ENCODE measurements around the gene ARHGEF12. TPM values are rescaled to one million over a fixed set of nuclear protein-coding genes. Genes with fewer than 3 reads are reported as not detected.

ARHGEF12 gene
- total and polyA plus RNA-seq, 4 donors, result 19.0 to 243 (median 55.6) TPM

- ATAC-seq (ENCODE audit: insufficient read depth, low FRiP score) (peak; percentile 53), DNase-seq (peak; percentile 68 to 86 (median 81))
- WGBS, 2 donors, result 37 to 54% methylated on average over 8 of the region's 8 CpGs
- Histone ChIP-seq H3K27ac (ENCODE audit: low read depth in 1 of 2, low read length in 1 of 2) (peak overlapping the region in 1 of 2 donors; percentile 57), H3K9ac (ENCODE audit: insufficient read depth in 1 of 2, low read length in 2 of 2) (no peak overlapping the region), H3K36me3 (ENCODE audit: control insufficient read depth in 4 of 4, insufficient read depth in 4 of 4, low read length in 4 of 4) (no peaks in the 10 kb centered on the region), H3K27me3 (ENCODE audit: control insufficient read depth in 3 of 3, insufficient read depth in 3 of 3, low read length in 2 of 3) (no peaks in the 10 kb centered on the region), H3K4me3 (no peak overlapping the region), H3K4me1 (ENCODE audit: control insufficient read depth in 5 of 5, insufficient read depth in 5 of 5, low read length in 5 of 5) (peaks cover 0 to 20% (median 6%) of the 10 kb centered on the region in 5 donors), H3K9me3 (ENCODE audit: control insufficient read depth in 4 of 4, insufficient read depth in 3 of 4, low read length in 3 of 4) (no peaks in the 10 kb centered on the region)
- no peak for TF ChIP-seq CTCF (IDR thresholded peaks at IDR 0.05; ENCODE audit: control extremely low read depth, extremely low read depth)
Measured at GRCh38 chr11:120316880-120317688, 19.1 kb upstream of the ARHGEF12 start.

GRCh38 chr11:120317689-120318480 is 18.3 kb upstream of the ARHGEF12 start:
- H3K9me3 ChIP-seq (ENCODE audit: control insufficient read depth in 4 of 4, insufficient read depth in 3 of 4, low read length in 3 of 4), result no peaks in the 10 kb centered on the region
- no peak for TF ChIP-seq CTCF (IDR thresholded peaks at IDR 0.05; ENCODE audit: control extremely low read depth, extremely low read depth)
- H3K4me3 ChIP-seq, result no peak overlapping the region
- ATAC-seq (ENCODE audit: insufficient read depth, low FRiP score) (no peak), DNase-seq (no peak)
- H3K9ac ChIP-seq (ENCODE audit: insufficient read depth in 1 of 2, low read length in 2 of 2), result no peak overlapping the region
- peaks cover 0 to 20% (median 6%) of the 10 kb centered on the region in 5 donors for H3K4me1 ChIP-seq (ENCODE audit: control insufficient read depth in 5 of 5, insufficient read depth in 5 of 5, low read length in 5 of 5)
- peak overlapping the region in 1 of 2 donors; percentile 35 for H3K27ac ChIP-seq (ENCODE audit: low read depth in 1 of 2, low read length in 1 of 2)
- no peaks in the 10 kb centered on the region for H3K36me3 ChIP-seq (ENCODE audit: control insufficient read depth in 4 of 4, insufficient read depth in 4 of 4, low read length in 4 of 4)
- WGBS, 2 donors, result 88 to 91% methylated on average over 10 of the region's 10 CpGs
- H3K27me3 ChIP-seq (ENCODE audit: control insufficient read depth in 3 of 3, insufficient read depth in 3 of 3, low read length in 2 of 3), result peaks cover 0 to 4% (median 0%) of the 10 kb centered on the region in 3 donors

GRCh38 chr11:120318906-120319305 is 17.3 kb upstream of the ARHGEF12 start:
- H3K27ac ChIP-seq (ENCODE audit: low read depth in 1 of 2, low read length in 1 of 2), result no peak overlapping the region
- no peak for DNase-seq
- no peak overlapping the region for H3K4me3 ChIP-seq
- H3K27me3 ChIP-seq (ENCODE audit: control insufficient read depth in 3 of 3, insufficient read depth in 3 of 3, low read length in 2 of 3), result peaks cover 0 to 6% (median 0%) of the 10 kb centered on the region in 3 donors
- 87 to 89% methylated on average over 4 of the region's 4 CpGs for WGBS, 2 donors
- H3K9me3 ChIP-seq (ENCODE audit: control insufficient read depth in 4 of 4, insufficient read depth in 3 of 4, low read length in 3 of 4), result no peaks in the 10 kb centered on the region
- peaks cover 0 to 20% (median 5%) of the 10 kb centered on the region in 5 donors for H3K4me1 ChIP-seq (ENCODE audit: control insufficient read depth in 5 of 5, insufficient read depth in 5 of 5, low read length in 5 of 5)
- ATAC-seq (ENCODE audit: insufficient read depth, low FRiP score), result no peak
- H3K36me3 ChIP-seq (ENCODE audit: control insufficient read depth in 4 of 4, insufficient read depth in 4 of 4, low read length in 4 of 4), result no peaks in the 10 kb centered on the region
- TF ChIP-seq CTCF (IDR thresholded peaks at IDR 0.05; ENCODE audit: control extremely low read depth, extremely low read depth), result no peak
- no peak overlapping the region for H3K9ac ChIP-seq (ENCODE audit: insufficient read depth in 1 of 2, low read length in 2 of 2)

Data from lung (tissue), 12 donors.